IPS-NIHi7 (cell line): ENCODE measurements around the gene TIMM10.

Experiments used
- DNase-seq: peaks from one replicate; pipeline ENCODE4 v3.0.0; 2012; ENCODE audit warnings: mixed read lengths; ENCODE audit errors: extremely low spot score

The TIMM10 gene

GRCh38 chr11:57484141-57484710 lies 46.3 kb downstream of the TIMM10 start:
- no peak for DNase-seq

GRCh38 chr11:57483562-57483918 lies 47.0 kb downstream of the TIMM10 start:
- no peak for DNase-seq

GRCh38 chr11:57482782-57483561 lies 47.6 kb downstream of the TIMM10 start:
- peak; percentile 88 for DNase-seq

- no peak for DNase-seq
Measured at GRCh38 chr11:57481915-57482781, 48.4 kb downstream of the TIMM10 start.

GRCh38 chr11:57481315-57481714 lies 49.2 kb downstream of the TIMM10 start:
- DNase-seq, result no peak

GRCh38 chr11:57480409-57481137 lies 50.0 kb downstream of the TIMM10 start:
- DNase-seq, result peak; percentile 84

GRCh38 chr11:57479911-57480310 lies 50.6 kb downstream of the TIMM10 start:
- DNase-seq, result no peak

- no peak for DNase-seq
Measured at GRCh38 chr11:57479021-57479663, 51.4 kb downstream of the TIMM10 start.
